NCI-H345 treated with DMSO at 0.1 percent for 48 hours (cell line): ENCODE data around the gene ASS1.

ENCODE experiments used
- DNase-seq: peaks from one replicate; lab custom pipeline; 2025; ENCODE audit not compliant: unreplicated experiment; lab: John Stamatoyannopoulos, UW

Gene ASS1

DNA sequence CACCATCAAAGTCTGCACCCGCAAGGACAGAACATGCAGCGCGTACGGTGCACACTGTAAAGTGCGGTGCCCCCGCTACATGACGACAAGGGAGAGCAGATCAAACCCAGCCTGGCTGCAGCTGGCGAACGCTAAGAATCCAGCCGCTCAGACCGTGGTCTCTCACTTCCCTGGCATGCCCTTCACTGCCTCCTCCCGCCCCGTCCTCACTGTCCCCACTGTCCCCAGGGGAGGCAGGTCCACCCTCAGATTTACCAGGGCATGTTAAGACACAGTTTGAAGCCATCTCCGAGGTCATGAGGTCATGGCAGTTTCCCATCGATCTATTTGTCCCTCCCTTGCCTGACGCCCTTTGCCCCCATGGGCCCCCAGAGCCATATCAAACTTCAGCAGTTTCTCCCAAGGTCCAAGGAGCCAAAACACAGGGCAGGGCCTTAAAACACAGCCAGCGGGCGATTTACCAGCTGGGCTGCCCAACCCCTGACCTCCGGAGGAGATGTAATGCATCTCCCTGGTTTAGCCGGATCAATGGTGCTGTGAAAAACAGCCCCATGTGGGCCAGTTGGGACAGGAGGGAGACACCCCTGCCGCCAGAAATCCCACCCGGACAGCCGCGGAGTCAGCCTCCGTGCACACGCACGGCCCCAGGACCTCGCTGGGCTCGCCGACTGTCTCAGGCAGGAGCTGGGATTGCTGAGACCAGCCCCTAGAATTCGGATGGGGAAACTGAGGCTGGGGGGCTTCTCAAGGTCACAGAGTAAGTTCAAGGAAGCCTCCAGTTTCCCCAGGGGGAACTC lies 82.3 kb downstream of the ASS1 start:
- DNase-seq = no peak

DNA sequence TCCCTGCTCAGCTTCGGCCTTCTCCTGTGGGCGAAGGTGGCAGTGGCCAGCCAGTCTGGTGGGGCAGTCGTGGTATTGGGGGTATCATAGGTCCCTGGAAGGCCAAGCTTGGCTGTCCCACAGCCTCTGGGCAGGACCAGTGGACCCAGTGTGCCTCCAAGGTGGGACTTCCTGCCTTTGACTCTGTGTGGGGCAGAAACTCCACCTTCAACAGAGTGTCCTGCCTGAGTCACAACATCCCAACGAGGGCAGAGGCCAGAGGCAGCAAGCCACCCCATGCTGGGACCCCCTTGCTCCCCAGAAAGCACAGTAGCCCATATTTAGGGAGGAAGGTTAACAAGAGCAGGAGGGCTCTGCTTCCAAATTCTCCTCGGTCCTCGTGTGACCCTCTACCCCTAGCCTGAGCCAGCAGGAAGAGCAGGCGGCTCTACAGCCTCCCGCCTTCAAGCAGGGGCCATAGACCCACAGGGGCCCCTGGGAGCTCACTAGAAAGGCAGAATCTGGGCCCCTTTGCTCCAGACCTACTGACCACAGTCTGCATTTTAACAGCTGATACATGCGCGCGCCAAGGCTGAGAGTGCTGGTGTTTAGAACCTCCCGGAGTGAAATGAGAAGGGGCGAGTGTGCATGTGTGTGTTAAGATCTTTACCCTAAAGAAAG lies 83.0 kb downstream of the ASS1 start:
- no peak for DNase-seq

DNA sequence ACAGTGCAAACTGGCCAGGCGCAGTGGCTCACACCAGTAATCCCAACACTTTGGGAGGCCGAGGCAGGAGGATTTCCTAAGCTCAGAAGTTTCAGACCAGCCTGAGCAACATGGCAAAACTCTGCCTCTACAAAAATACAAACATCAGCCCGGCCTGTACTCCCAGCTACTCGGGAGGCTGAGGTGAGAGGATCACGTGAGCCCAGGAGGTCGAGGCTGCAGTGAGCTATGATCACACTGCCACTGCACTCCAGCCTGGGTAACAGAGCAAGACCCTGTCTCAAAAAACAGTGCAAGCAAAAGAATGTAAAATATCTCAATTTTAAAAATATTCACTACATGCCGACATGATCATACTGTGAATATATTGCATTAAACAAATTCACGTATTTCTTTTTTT lies 83.9 kb downstream of the ASS1 start:
- DNase-seq = no peak

DNA sequence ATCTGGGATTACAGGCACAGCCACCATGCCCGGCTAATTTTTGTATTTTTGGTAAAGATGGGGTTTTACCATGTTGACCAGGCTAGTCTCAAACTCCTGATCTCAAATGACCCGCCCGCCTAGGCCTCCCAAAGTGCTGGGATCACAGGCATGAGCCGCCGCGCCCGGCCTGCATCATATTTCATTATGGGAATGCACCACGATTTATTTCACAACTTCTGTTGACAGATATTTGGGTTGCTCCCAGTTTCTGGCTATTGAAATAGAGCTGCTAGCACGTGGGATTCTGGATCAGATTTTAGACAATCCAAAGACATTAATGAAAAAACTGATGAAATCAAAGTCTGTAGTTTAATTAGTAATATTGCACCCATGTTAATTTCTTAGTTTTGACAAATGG lies 86.2 kb downstream of the ASS1 start:
- DNase-seq = no peak

DNA sequence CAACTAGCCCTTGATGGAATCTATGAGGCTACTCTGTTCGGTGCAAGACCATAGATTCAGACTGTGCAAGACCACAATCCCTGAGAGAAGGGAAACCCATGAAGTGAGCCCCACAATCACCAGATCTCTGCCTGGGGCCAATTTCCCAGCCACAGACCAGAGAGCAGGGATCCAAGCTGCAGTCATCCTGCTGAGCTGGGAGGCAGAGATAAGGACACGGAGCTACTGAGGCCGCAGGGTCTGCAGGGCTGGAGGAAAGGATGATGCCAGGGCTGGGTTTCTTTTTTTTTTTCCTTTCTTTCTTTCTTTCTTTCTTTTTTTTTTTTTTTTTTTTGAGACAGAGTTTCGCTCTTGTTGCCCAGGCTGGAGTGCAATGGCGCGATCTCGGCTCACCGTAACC lies 86.9 kb downstream of the ASS1 start:
- no peak for DNase-seq

DNA sequence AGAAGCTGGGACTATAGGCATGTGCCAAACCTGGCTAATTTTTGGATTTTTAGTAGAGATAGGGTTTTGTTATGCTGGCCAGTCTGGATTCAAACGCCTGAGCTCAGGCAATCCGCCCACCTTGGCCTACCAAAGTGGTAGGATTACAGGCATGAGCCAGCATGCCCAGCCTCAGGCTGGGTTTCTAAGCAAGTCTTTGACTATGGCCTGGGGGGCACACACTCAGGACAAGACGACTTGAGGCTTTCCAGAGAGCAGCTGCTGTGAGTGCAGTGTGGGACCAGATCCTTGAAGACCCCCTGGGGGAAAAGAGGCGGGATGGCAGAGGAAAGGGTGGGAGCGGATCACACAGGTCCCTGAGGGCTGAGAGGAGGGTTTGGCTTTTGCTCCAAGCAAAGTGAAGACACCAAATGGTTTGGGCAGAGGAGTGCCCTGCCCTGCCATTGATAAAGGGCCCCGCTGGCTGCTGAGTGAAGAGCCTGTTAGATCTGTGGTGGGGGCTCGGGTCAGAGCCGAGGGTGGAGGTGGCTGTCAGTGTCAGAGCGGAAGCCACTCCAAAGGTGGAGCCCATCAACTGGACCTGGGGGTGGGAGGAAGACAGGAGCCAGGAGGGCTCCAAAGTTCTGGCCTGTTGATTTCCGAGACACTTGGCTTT lies 87.8 kb downstream of the ASS1 start:
- DNase-seq = no peak

DNA sequence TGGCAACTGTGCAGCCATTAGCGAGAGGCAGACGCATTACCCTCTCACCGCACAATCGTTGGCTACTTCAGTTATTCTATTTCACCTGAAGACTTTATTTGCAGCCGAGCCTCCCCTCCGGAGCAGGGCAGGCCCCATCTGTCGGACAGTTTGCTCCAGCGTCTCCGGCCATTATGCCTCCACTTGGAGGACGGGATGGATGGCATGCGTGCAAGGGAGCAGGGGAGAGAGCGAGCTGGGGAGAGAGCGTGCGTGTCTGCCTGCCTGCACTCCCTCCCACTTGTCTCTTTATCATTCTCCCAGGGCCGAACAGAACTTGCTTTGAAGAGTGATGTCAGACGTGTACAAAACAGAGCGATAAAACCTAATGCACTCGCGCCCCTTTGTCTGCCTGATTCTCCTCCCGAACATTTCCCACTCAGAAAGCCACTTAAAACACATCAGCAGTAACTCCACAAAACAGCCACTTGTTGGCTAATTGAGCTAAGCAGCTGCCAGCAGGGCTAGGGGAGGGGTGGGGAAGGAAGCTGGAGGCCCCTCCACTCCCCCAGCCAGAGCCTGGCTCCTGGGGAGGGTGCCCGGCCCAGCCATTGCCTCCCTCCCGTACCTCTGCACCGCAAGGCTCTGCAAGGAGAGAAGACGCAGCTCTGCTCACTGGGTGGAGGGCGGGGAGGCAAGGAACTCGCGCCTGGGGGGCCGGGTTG lies 91.2 kb downstream of the ASS1 start:
- DNase-seq = peak; percentile 86

DNA sequence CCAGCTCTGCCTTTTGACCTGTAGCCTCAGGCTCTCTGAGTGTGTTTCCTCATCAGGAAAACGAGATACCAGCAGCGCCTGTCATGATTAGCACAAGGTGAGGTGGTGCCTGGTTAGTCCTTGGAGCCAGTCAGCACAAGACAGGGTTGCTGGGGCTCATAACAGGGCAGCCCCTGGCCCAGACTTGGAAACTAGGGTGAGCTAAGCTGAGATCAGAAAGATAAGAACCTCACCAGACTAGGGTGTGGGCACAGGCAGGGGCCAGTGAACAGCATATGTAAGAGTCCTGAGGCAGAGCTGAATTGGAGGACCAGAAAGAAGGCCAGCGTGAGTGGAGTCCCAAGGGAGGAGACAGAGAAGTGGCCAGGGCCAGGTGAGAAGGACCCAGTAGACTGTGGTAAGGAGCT lies 91.9 kb downstream of the ASS1 start:
- no peak for DNase-seq

DNA sequence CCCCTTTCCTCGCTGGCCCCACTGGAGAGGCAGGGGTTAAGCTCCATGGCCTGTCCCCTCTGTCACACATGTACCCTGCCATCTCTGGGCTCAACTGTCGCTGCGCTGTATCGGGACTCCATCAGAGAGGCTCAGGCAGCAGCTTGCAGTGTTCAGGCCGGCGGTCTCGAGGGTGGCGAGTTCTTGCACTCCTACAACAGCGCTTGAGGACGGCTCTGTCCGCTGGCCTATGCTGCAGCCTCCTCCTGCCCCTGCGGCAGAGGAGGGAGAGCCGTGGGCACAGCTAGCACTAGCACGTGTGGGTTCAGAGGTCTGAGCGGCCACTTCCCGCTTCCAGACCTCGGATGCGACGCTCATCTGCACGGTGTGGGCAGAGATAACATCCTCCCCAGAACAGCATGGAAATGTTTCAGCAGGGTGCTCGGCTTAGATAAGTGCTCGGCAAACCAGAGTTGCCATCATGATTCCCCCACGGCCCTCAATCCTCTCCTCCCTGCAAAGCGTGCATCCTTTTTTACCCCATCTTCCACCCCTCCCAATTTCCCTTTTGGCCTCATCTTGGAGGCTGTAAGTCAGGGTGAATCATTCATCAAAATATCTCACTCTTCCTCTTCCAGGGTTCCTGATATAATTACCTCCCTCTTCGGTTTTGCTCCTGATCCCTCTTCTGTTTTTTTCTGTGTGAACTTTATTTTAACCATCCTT lies 92.7 kb downstream of the ASS1 start:
- no peak for DNase-seq

DNA sequence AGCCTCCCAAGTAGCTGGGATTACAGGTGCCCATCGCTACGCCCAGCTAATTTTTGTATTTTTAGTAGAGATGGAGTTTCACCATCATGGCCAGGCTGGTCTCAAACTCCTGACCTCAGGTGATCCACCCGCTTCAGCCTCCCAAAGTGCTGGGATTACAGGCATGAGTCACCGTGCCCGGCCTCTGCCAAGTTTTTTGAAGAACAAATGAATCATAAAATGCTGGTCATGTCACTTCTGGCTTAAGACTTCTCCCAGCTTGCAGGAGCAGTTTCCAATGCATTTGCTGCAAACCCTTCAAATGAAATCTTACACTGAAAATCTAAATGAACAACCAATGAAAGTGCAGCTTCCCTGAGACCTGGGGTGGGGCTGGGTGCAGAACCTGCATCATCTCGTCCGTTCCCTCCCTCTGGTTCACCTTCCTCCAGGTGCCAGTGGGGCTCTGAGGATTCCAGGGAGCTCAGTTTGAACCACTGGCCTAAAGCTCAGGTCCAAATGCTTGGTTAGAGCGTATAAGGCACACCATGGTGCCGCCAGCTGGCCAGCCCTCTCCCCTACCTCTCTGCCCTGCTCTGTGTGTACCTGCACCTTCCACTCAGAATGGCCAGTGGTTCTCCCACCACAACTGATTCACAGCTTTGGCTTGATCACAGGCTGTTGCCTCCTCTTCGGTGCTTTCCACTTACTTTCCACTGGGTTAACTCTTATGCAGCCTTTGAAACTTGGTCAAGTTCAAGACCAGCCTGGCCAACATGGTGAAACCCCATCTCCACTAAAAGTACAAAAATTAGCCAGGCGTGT lies 94.9 kb downstream of the ASS1 start:
- DNase-seq = no peak

DNA sequence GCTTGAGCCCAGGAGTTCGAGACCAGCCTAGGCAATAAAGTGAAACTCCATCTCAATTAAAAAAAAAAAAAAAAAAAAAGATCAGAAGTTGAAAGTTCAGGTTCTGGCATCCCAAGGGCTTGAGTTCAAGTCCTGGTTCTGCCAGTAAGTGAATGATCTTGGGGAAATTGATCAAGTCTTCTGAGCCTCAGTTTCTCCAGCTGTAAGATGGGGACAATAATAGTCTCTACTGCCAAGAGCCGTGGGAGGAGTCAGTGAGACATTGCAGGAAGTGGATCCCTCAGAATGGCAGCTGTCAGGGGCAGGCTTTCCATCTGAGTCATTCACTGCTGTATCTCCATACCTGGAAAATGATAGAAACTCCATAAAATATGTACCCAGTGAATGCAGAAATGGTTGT lies 96.8 kb downstream of the ASS1 start:
- DNase-seq = no peak

DNA sequence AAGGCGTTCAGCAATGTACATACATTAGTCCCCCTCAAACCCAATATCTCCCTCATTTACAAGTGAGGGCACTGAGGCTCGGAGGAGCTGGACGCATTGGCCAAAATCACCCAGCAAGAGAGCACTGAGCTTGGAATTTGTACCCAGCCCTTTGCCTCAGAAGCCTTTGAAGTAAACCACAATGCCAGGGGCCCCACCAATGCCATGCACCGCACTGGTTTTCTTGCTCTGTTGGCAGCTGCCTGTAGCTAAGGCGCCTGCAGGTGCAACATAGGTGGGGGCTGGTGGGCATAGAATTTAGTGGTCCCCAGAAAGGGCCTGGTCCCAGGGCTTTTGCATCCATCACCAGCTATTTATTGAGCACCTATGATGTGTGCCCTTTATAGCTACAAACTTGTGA lies 97.3 kb downstream of the ASS1 start:
- DNase-seq = no peak

DNA sequence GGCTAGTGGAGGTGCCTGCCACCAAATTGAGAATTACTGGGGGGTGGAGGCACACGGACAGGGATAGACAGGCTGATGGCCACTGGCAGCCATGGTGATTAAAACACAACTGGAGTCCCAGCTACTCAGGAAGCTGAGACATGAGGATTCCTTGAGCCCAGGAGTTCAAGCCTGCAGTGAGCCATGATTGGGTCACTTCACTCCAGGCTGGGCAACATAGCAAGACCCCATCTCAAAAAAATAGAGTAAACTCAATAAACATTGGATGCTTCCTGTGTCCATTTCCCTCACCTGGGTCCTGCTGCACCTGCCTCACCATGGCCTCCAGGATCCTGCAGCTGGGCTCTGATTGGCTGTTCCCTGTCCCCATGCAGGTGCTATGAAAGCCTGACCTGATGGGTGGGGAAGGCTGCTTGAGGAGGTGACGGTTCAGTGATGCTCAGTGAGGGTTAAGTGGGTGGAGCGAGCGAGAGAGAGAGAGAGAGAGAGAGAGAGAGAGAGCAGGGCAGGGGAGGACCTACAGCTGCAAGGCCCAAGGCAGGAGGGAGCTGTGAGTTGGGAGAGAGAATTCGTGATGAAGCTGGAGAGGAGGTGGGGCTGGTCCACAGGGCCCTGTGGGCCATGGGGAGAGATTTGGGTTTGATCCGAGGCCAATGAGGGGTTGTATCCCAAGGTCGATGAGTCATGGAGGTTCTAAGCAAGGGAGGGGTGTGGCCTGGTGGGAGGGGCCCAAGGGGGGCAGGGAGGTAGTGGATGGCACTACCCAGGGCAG lies 97.9 kb downstream of the ASS1 start:
- no peak for DNase-seq

DNA sequence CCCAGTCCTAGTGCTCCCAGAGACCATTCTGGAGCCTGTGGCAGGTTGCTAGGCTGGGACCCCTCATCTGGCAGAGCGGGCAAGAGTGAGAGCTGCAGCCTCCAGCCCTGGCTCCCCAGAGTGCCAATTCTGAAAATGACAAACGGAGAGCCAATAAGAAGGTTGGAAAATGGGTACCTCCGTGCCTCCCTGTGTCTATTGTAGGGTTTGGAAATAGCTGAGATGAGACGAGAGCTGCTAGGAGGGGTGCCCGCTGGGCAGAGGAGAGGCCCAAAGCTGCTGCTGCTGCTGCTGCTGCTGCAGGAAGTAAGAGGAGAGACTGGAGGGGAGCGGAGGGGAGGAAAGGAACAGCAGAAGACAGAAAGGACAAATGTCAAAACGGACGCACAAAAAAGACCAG lies 98.6 kb downstream of the ASS1 start:
- DNase-seq = no peak

DNA sequence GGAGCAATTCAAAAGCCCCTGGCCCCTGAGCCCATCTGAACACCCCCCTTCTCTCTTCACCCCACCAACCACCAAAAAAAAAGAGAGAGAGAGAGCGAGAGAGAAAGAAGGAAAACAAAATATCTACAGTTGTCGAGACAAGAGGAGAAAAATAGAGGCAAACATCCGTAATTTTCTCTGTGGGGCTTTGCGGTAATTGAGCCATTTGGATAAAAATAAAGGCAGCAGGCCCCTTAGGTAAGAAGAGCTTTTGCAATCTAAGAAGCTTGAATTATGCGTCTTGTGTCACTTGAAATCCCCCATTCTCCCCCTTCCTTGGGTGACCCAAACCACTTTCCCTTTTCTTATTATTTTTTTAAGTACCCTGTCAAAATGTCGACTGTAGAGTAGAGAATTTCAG lies 99.1 kb downstream of the ASS1 start:
- no peak for DNase-seq

DNA sequence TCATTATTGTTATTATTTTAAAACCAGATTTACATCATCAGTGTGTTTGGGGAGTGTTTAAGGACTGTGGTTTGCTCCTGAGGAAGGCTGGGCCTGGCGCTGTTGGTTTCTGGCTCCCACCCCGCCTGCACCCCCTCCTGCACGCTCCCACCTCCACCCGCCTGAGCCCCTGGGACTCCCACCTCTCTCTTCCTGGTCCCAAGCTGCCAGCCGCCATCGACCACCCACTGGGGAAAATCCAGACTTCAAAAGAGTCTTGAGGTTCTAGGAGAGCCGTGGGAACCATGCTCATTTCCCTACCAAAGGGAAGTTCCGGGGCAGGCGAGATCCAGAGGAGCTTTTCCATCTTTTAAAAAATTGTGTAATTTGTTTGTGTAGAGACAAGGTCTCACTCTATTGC lies 99.6 kb downstream of the ASS1 start:
- DNase-seq = no peak

DNA sequence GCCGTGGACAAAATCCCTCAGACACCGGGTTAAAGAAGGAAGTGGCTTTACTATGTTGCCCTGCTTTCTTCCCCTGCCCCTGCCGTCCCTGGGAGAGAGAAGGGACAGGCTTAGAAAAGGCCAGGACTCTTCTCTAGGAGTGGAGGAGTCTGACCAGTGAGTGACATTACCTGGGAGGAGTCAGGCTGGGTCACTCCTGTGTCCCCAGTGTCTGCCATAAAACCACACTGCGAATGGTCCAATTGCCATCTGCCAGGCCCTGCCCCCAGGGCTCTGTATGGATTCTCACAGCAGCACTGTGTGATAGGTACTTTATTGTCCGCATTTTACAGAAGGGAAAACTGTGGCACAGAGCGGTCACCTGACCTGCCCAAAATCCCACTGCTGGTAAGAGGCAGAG lies 103.3 kb downstream of the ASS1 start:
- no peak for DNase-seq

DNA sequence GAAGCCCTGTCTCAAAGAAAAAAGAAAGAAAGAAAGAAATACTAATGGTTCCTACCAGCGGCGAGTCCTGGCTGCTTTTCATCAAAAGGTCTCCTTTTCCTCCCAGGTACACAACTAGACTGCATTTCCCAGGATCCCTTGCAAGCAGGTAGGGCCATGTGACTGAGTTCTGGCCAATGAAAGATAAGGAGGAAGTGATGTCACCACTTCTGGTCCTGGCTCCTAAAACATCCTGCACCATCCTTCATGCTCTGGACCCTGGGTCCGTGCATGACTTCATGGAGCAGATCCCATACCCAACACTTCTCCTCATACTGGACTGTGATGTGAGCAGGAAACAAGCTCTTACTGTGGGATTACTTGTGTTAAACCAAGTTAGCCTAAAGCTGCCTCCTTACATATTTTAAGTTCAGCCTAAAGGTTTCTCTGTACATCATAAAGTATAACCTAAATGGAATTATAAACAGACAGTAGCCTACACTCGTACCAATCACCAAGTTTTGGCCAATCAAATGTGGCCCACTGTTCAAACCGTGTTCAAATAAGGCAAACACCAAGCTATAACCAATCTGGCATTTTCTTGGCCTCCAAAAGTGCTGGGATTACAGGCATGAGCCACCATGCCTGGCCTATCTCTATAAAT lies 104.5 kb downstream of the ASS1 start:
- DNase-seq = no peak
